GM19099 (cell line): ENCODE measurements around the gene ZFAND2A.

ENCODE experiments used
- POLR2A ChIP-seq: IDR thresholded peaks from 3 replicates; pipeline ENCODE4 v1.6.1; 2011; ENCODE audit warnings: low read depth; ENCODE audit not compliant: insufficient read length; ENCODE audit errors: extremely low read depth

ZFAND2A gene

GRCh38 chr7:1134951-1135350 is 25.0 kb downstream of the ZFAND2A start:
- TF ChIP-seq POLR2A: no peak

- no peak for TF ChIP-seq POLR2A
These were observed 28.3 kb downstream of the ZFAND2A start for GRCh38 chr7:1131471-1132265.

GRCh38 chr7:1130021-1130990 is 29.7 kb downstream of the ZFAND2A start:
- TF ChIP-seq POLR2A: no peak

GRCh38 chr7:1129431-1129830 is 30.6 kb downstream of the ZFAND2A start:
- TF ChIP-seq POLR2A: no peak

- TF ChIP-seq POLR2A: no peak
These were observed 33.0 kb downstream of the ZFAND2A start for GRCh38 chr7:1127001-1127400.

GRCh38 chr7:1125603-1125969 is 34.4 kb downstream of the ZFAND2A start:
- TF ChIP-seq POLR2A: no peak

GRCh38 chr7:1124816-1125602 is 35.0 kb downstream of the ZFAND2A start:
- no peak for TF ChIP-seq POLR2A

GRCh38 chr7:1124164-1124563 is 35.8 kb downstream of the ZFAND2A start:
- no peak for TF ChIP-seq POLR2A

GRCh38 chr7:1123715-1124114 is 36.3 kb downstream of the ZFAND2A start:
- TF ChIP-seq POLR2A: no peak

GRCh38 chr7:1122832-1123501 is 37.0 kb downstream of the ZFAND2A start:
- TF ChIP-seq POLR2A: no peak

- no peak for TF ChIP-seq POLR2A
These were observed 37.8 kb downstream of the ZFAND2A start for GRCh38 chr7:1121886-1122831.

GRCh38 chr7:1121476-1121875 is 38.5 kb downstream of the ZFAND2A start:
- TF ChIP-seq POLR2A: no peak

- no peak for TF ChIP-seq POLR2A
These were observed 39.2 kb downstream of the ZFAND2A start for GRCh38 chr7:1120791-1121190.
